Umbilical cord (tissue), 1 donor: ENCODE data around the gene FBF1. TPM values are rescaled to one million over a fixed set of nuclear protein-coding genes. Genes with fewer than 3 reads are reported as not detected.

Experiments
- total RNA-seq: library from RNA; depleted of rRNA; stranded (reverse); fragments of >200 nt; gene quantifications from one replicate; pipeline ENCODE4 v1.2.3, GENCODE V29; 2014; ENCODE audit warnings: low replicate concordance; ENCODE audit not compliant: insufficient read depth

FBF1 gene
- total RNA-seq, 1 donor from 2014 or later = 6.7 TPM

Other genes starting within 250 kb of the FBF1 start
- gene ITGB4, start 219.6 kb downstream of the FBF1 start, total RNA-seq = 28.4 TPM
- gene GALK1, start 175.8 kb downstream of the FBF1 start, total RNA-seq = 31.5 TPM
- gene UNK, start 156.2 kb downstream of the FBF1 start, total RNA-seq = 7.5 TPM
- gene UNC13D, start 96.6 kb downstream of the FBF1 start, total RNA-seq = 8.9 TPM
- 13.7 TPM for gene WBP2, start 85.7 kb downstream of the FBF1 start, total RNA-seq
- gene TRIM47, start 62.5 kb downstream of the FBF1 start, total RNA-seq = 18.8 TPM
- gene TRIM65, start 44.1 kb downstream of the FBF1 start, total RNA-seq = 13.0 TPM
- 34.2 TPM for gene MRPL38, start 36.2 kb downstream of the FBF1 start, total RNA-seq
- gene ACOX1, start 38.1 kb upstream of the FBF1 start, total RNA-seq = 53.0 TPM
- not detected for gene TEN1, start 38.2 kb upstream of the FBF1 start, total RNA-seq
- gene CDK3, start 59.8 kb upstream of the FBF1 start, total RNA-seq = not detected
- 13.7 TPM for gene EVPL, start 86.3 kb upstream of the FBF1 start, total RNA-seq
- gene SRP68, start 131.5 kb upstream of the FBF1 start, total RNA-seq = 18.3 TPM
- 6.7 TPM for gene GALR2, start 133.7 kb upstream of the FBF1 start, total RNA-seq
- gene ZACN, start 138.1 kb upstream of the FBF1 start, total RNA-seq = 1.7 TPM
- gene EXOC7, start 162.7 kb upstream of the FBF1 start, total RNA-seq = 64.5 TPM
- 0.48 TPM for gene FOXJ1, start 200.2 kb upstream of the FBF1 start, total RNA-seq